HG03097 (cell line): ENCODE measurements around the gene CDK12.
A peak's percentile ranks its signal among the peaks of the same experiment; 100 is the strongest.
"Not testable (repeated sequence)": the region's sequence is repeated elsewhere in the genome, so short reads cannot be mapped to it uniquely, and the experiment has no call there.

Experiments used
- ATAC-seq: cut with Tn5 transposase; IDR thresholded peaks from one replicate; pipeline ENCODE4 v1.9.1; 2021; ENCODE audit not compliant: unreplicated experiment, low FRiP score

Gene CDK12

DNA sequence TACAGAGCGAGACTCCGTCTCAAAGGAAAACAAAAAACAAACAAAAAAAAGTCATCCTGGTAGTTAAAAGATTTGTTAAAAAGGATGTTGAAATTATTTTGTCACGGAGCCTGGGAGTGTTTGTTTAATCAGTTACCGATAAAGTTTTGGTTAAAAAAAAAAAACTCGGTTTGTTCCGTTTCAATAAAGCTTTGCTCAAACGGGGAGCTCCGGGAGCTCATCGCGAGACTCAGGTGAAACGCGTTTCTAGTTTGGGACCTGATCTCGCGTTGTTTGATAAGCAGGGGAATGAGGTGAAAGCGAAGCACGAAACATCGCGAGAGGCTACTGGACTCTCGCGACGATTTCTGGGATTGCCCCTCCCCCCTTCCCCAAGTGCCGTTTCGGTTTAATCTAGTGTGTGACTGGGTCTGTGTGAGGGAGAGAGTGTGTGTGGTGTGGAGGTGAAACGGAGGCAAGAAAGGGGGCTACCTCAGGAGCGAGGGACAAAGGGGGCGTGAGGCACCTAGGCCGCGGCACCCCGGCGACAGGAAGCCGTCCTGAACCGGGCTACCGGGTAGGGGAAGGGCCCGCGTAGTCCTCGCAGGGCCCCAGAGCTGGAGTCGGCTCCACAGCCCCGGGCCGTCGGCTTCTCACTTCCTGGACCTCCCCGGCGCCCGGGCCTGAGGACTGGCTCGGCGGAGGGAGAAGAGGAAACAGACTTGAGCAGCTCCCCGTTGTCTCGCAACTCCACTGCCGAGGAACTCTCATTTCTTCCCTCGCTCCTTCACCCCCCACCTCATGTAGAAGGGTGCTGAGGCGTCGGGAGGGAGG is at the start of gene CDK12:
TSS of gene CDK12 (plus strand) at position 374 of the 813 bp plus-strand sequence. CDS start 586 bp downstream, outside the sequence.
- ATAC-seq = peak; percentile 73

DNA sequence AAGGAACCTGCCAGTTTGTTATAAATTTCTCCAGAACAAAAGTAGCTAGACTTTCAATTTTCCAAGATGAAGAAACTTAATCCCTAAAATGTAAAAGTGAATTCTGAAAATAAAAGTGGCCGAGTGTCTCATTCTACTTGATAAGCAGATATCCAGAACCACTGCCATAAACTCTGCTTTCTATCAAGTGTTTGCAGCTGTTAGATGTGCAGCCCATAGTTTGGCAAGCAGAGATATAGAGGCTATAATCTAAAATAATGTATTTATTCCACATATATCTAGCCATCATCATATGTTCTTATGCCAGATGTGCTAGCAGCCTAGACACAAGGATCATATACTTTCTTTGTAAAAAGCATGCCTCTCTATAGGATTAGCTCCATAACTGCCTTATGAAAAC is 45.1 kb upstream of the CDK12 start:
- no peak for ATAC-seq

- ATAC-seq = no peak
These were observed 31.7 kb upstream of the CDK12 start for GRCh38 chr17:39429600-39429999.

- ATAC-seq = not testable (repeated sequence)
These were observed 21.4 kb upstream of the CDK12 start for GRCh38 chr17:39439868-39440267.

GRCh38 chr17:39443326-39443725 is 18.0 kb upstream of the CDK12 start:
- no peak for ATAC-seq

- no peak for ATAC-seq
These were observed 13.7 kb upstream of the CDK12 start for GRCh38 chr17:39447561-39447960.

DNA sequence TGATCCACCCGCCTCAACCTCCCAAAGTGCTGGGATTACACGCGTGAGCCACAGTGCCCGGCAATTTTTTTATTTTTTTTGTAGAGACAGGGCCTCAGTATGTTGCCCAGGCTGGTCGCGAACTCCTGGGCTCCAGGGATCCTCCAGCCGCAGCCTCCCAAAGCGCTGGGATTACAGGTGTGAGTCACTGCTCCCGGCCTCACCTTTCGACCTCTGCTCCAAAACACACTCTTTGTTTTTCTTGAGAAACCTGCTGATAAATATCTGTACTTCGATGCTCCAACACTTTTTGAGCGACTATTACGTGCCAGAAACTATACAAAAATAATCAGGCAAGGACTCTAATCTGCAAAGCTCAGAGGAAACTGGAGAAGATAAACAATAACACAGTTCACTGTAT is 11.2 kb upstream of the CDK12 start:
- ATAC-seq = no peak

DNA sequence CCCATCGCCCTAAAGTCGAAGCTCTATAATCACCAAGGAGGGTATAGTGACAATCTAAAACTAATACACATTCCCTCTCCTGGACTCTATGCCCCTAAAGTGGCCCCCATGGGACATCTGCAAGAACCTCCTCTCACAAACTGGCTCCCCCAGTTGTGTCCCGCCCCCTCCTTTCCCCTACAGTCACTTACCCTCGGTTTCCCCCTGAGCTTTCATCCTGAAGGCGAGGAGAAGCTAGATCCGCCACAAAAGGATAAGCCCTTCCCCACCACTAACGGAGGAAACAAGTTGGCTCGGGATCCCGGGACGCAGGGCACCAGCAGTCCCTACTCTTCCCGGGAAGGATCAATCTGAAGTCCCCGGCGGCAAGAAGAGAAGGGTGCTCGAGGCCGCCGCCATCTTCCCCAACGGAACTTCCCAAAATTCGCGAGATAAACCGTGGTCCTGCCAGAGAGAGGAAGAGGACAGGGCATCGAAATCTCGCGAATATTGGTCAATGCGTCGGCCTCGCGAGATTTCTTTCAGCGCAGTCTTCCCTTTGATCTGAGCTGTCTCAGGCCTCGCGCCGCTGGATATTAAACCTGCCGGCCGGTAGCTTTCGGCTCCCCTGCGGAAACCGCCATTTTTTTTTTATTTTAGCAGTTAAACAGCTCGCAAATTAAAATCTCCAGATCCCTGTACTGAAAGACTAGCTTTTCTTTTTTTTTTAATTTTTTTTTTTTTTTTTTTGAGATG is 10.3 kb upstream of the CDK12 start, which contains the start of gene MED1:
TSS of gene MED1 (minus strand) at position 417 of the 735 bp plus-strand sequence. CDS start at position 216, 201 bp downstream.
- ATAC-seq = peak; percentile 90

- no peak for ATAC-seq
These were observed 5.4 kb upstream of the CDK12 start for GRCh38 chr17:39455919-39456318.

DNA sequence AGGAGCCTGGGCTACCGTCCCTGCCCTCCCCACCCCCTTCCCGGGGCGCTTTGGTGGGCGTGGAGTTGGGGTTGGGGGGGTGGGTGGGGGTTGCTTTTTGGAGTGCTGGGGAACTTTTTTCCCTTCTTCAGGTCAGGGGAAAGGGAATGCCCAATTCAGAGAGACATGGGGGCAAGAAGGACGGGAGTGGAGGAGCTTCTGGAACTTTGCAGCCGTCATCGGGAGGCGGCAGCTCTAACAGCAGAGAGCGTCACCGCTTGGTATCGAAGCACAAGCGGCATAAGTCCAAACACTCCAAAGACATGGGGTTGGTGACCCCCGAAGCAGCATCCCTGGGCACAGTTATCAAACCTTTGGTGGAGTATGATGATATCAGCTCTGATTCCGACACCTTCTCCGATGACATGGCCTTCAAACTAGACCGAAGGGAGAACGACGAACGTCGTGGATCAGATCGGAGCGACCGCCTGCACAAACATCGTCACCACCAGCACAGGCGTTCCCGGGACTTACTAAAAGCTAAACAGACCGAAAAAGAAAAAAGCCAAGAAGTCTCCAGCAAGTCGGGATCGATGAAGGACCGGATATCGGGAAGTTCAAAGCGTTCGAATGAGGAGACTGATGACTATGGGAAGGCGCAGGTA is 762 bp downstream of the CDK12 start:
- ATAC-seq = peak; percentile 1

DNA sequence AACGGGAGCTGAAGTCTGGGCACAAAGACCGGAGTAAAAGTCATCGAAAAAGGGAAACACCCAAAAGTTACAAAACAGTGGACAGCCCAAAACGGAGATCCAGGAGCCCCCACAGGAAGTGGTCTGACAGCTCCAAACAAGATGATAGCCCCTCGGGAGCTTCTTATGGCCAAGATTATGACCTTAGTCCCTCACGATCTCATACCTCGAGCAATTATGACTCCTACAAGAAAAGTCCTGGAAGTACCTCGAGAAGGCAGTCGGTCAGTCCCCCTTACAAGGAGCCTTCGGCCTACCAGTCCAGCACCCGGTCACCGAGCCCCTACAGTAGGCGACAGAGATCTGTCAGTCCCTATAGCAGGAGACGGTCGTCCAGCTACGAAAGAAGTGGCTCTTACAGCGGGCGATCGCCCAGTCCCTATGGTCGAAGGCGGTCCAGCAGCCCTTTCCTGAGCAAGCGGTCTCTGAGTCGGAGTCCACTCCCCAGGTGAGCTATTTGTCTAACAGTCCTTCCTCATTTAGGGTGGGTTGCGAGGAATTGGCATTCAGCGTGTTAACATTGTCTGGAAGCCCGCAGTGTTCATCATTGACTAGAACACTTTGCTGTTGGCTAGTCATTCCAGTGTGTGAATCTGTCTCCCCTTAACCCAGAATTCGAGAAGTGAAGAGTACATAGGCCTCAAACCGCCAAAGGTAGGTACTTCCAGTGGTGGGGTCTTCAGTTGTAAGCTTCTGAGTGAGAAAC is 1.5 kb downstream of the CDK12 start:
- ATAC-seq = no peak

DNA sequence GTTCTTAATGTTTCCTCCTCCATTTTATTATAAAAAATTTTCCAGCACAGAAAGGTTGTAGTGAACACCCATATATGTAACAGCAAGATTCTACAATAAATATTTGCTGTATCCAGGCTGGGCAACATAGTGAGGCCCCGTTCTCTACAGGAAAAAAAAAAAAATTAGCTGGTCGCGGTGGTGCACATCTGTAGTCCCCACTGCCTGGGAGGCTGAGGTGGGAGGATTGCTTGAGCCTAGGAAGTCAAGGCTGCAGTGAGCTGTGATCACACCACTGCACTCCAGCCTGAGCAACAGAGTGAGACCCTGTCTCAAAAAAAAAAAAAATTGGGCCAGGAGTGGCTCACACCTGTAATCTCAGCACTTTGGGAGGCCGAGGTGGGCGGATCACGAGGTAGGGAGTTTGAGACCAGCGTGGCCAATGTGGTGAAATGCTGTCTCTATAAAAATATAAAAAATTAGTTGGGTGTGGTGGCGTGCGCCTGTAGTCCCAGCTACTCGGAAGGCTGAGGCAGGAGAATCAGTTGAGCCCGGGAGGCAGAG is 3.4 kb downstream of the CDK12 start:
- ATAC-seq = not testable (repeated sequence)

DNA sequence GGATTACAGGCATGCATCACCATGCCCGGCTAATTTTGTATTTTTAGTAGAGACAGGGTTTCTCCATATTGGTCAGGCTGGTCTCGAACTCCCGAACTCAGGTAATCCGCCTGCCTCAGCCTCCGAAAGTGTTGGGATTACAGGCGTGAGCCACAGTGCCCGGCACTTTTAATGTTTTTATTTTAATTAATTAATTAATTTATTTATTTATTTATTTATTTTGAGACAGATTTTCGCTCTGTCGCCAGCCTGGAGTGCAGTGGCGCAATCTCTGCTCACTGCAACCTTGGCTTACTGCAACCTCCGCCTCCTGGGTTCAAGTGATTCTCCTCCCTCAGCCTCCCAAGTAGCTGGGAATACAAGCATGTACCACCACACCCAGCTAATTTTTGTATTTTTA is 7.3 kb downstream of the CDK12 start:
- ATAC-seq = not testable (repeated sequence)

DNA sequence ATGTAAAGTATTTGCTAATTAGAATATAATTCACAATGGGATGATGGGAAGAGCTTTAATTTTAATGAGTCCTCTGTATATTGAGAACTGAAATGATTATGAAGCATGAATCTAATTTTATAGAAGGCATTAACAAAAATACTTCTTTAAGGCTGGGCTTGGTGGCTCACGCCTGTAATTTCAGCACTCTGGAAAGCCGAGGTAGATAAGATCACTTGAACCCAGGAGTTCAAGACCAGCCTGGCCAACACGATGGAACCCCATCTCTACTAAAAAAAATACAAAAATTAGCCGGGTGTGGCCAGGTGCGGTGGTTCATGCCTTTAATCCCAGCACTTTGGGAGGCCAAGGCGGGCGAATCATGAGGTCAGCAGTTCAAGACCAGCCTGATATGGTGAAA is 12.0 kb downstream of the CDK12 start:
- ATAC-seq = no peak

DNA sequence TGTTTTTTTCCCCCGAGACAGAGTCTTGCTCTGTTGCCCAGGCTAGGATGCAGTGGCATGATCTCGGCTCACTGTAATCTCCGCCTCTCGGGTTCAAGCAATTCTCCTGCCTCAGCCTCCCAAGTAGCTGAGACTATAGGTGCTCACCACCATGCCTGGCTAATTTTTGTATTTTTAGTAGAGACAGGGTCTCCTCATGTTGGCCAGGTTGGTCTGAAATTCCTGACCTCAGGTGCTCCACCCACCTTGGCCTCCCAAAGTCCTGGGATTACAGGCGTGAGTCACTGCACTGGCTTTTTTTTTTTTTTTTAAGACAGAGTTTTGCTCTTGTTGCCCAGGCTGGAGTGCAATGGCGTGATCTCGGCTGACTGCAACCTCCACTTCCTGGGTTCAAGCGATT is 18.3 kb downstream of the CDK12 start:
- ATAC-seq = not testable (repeated sequence)

GRCh38 chr17:39483506-39483905 is 22.2 kb downstream of the CDK12 start:
- ATAC-seq = no peak

- no peak for ATAC-seq
These were observed 22.9 kb downstream of the CDK12 start for GRCh38 chr17:39484178-39484577.

DNA sequence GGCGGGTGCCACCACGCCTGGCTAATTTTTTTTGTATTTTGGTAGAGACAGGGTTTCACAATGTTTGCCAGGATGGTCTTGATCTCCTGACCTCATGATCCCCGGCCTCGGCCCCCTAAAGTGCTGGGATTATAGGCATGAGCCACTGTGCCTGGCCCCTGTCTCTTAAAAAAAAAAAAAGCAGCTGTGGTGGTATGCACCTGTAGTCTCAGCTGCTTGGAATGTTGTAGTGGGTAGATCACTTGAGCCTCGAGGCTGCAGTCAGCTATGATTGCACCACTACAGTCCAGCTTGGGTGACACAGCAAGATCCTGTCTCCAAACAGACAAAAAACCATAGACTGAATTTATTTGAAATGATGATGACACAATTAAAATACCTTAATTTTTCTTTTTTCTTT is 24.3 kb downstream of the CDK12 start:
- no peak for ATAC-seq

- no peak for ATAC-seq
These were observed 25.0 kb downstream of the CDK12 start for GRCh38 chr17:39486242-39486641.

DNA sequence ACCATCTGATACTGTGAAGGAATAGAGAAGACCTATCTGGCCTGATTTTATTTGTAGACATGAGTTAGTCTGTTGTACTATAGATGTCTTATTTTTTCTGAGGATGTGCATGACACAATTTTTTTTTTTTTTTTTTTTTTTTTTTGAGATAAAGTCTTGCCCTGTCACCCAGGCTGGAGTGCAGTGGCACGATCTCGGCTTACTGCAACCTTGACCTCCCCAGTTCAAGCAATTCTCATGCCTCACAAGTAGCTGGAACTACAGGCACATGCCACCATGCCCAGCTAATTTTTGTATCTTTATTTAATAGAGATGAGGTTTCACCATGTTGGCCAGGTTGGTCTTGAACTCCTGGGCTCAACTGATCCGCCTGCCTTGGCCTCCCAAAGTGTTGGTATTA is 26.2 kb downstream of the CDK12 start:
- ATAC-seq = not testable (repeated sequence)
